Activated CD8-positive, alpha-beta memory T cell treated with anti-CD3 and anti-CD28 coated beads for 36 hours (primary cell): ENCODE measurements around the gene TNFRSF18. TPM values are rescaled to one million over a fixed set of nuclear protein-coding genes. Genes with fewer than 3 reads are reported as not detected.

Experiments
- CTCF ChIA-PET: fragments of 350-600 bp; sonication (Branson Sonifier 250); formaldehyde crosslinking; loops from one replicate; lab custom pipeline; 2021; ENCODE audit warnings: antibody characterized with exemption; lab: Charles Lee
- POLR2A ChIA-PET: fragments of 350-600 bp; sonication (Branson Sonifier 250); formaldehyde crosslinking; loops from one replicate; lab custom pipeline; 2021; ENCODE audit warnings: antibody characterized with exemption; lab: Charles Lee
- total RNA-seq, 2 experiments: library from RNA; stranded (reverse); gene quantifications; one replicate each; pipeline ENCODE4 v1.2.3, GENCODE V29; 2021

The TNFRSF18 gene
- total RNA-seq, 2 experiments from 2014 or later, result 79.2 to 80.8 TPM

GRCh38 chr1:1232208-1232795 lies 25.9 kb upstream of the TNFRSF18 start, which contains the start of gene B3GALT6:
B3GALT6 (plus strand) TSS chr1:1232237; CDS start chr1:1232279, 42 bp downstream.
- POLR2A ChIA-PET, result interaction anchor here (1.6 kb wide), 1 partner anchor 41 kb away, joined by 5 read pairs; the partner anchor contains the start of gene UBE2J2

GRCh38 chr1:1231400-1232207 lies 25.2 kb upstream of the TNFRSF18 start, which contains the start of gene SDF4:
SDF4 (minus strand) TSS chr1:1232001; CDS start chr1:1228772, 3,229 bp downstream.
- POLR2A ChIA-PET, result interaction anchor here (1.1 to 1.6 kb wide), 2 partner anchors 24 to 42 kb away, joined by 4 to 5 read pairs; partner anchors contain the start of gene UBE2J2

More at GRCh38 chr1:1232208-1232795, 25.9 kb upstream of the TNFRSF18 start, which contains the start of gene B3GALT6:
- CTCF ChIA-PET, result interaction anchor here (1.4 to 1.6 kb wide), 2 partner anchors 16 to 110 kb away, joined by 3 to 11 read pairs; no protein-coding TSS in a partner anchor

GRCh38 chr1:1230656-1231399 lies 24.4 kb upstream of the TNFRSF18 start:
- ChIA-PET CTCF (interaction anchor here (0.8 to 1.6 kb wide), 4 partner anchors 14 to 109 kb away, joined by 3 to 11 read pairs (median 4); no protein-coding TSS in a partner anchor), POLR2A (interaction anchor here (0.6 to 1.6 kb wide), 3 partner anchors 14 to 43 kb away, joined by 3 to 5 read pairs (median 4); partner anchors contain the start of gene UBE2J2)

More at GRCh38 chr1:1231400-1232207, 25.2 kb upstream of the TNFRSF18 start, which contains the start of gene SDF4:
- CTCF ChIA-PET, result interaction anchor here (0.8 to 1.6 kb wide), 4 partner anchors 15 to 110 kb away, joined by 3 to 11 read pairs (median 4); no protein-coding TSS in a partner anchor

GRCh38 chr1:1229770-1230169 lies 23.4 kb upstream of the TNFRSF18 start:
- POLR2A ChIA-PET, result no interaction called here

GRCh38 chr1:1228596-1229321 lies 22.4 kb upstream of the TNFRSF18 start:
- CTCF ChIA-PET, result no interaction called here
- POLR2A ChIA-PET, result no interaction called here

More at GRCh38 chr1:1229770-1230169, 23.4 kb upstream of the TNFRSF18 start:
- CTCF ChIA-PET, result no interaction called here

- ChIA-PET CTCF (no interaction called here), POLR2A (interaction anchor here (0.6 kb wide), 1 partner anchor 21 kb away, joined by 3 read pairs; no protein-coding TSS in a partner anchor)
These were observed 21.8 kb upstream of the TNFRSF18 start for GRCh38 chr1:1228187-1228586.

- ChIA-PET POLR2A (interaction anchor here (0.6 kb wide), 1 partner anchor 20 kb away, joined by 3 read pairs; no protein-coding TSS in a partner anchor), CTCF (interaction anchor here (1.2 kb wide), 1 partner anchor 14 kb away, joined by 3 read pairs; the partner anchor contains the start of gene TNFRSF4)
These were observed 21.0 kb upstream of the TNFRSF18 start for GRCh38 chr1:1227386-1227785.

GRCh38 chr1:1226566-1227362 lies 20.4 kb upstream of the TNFRSF18 start:
- POLR2A ChIA-PET, result no interaction called here
- CTCF ChIA-PET, result interaction anchor here (1.0 to 1.2 kb wide), 2 partner anchors 13 to 104 kb away, joined by 3 read pairs; partner anchors contain the start of gene TNFRSF4

- ChIA-PET POLR2A (no interaction called here), CTCF (interaction anchor here (1.0 to 1.2 kb wide), 2 partner anchors 12 to 104 kb away, joined by 3 read pairs; partner anchors contain the start of gene TNFRSF4)
These were observed 19.5 kb upstream of the TNFRSF18 start for GRCh38 chr1:1225913-1226312.

GRCh38 chr1:1225238-1225845 lies 18.9 kb upstream of the TNFRSF18 start:
- ChIA-PET POLR2A (no interaction called here), CTCF (no interaction called here)

GRCh38 chr1:1223891-1224290 lies 17.5 kb upstream of the TNFRSF18 start:
- CTCF ChIA-PET, result no interaction called here
- POLR2A ChIA-PET, result no interaction called here

- ChIA-PET CTCF (no interaction called here), POLR2A (no interaction called here)
These were observed 16.9 kb upstream of the TNFRSF18 start for GRCh38 chr1:1223321-1223720.

- ChIA-PET POLR2A (no interaction called here), CTCF (no interaction called here)
These were observed 16.3 kb upstream of the TNFRSF18 start for GRCh38 chr1:1222575-1223225.

- POLR2A ChIA-PET, result no interaction called here
- CTCF ChIA-PET, result no interaction called here
These were observed 15.6 kb upstream of the TNFRSF18 start for GRCh38 chr1:1221887-1222574.

GRCh38 chr1:1220197-1220596 lies 13.8 kb upstream of the TNFRSF18 start:
- POLR2A ChIA-PET, result no interaction called here

GRCh38 chr1:1219341-1219740 lies 12.9 kb upstream of the TNFRSF18 start:
- POLR2A ChIA-PET, result no interaction called here
- CTCF ChIA-PET, result interaction anchor here (1.7 kb wide), 1 partner anchor 97 kb away, joined by 6 read pairs; no protein-coding TSS in a partner anchor

More at GRCh38 chr1:1220197-1220596, 13.8 kb upstream of the TNFRSF18 start:
- CTCF ChIA-PET, result no interaction called here
